ENCODE results near the gene FBXO17. TPM values are rescaled to one million over a fixed set of nuclear protein-coding genes. Genes with fewer than 3 reads are reported as not detected.

Gene FBXO17
- total RNA-seq, 1 donor from 2014 or later, result 77.3 TPM

DNA sequence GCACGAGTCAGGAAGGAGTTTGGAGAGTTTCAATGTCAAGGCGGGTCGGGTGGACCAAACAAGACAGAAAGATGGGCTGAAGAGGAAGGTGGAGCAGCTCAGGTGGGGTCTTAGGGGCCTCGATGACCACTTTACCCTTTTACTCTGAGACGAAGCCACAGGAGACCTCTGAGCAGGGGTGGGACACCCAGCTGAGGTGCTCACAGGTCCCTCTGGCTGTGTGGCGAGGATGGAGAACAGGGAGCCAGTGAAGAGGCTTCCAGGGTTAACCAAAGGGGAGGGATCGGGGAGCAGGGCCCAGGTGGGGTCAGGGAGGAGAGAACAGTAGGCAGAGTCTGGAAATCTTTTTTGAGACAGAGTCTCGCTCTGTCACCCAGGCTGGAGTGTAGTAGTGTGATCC, 61.6 kb downstream of the FBXO17 start:
- Mint-ChIP-seq H3K27me3 (ENCODE audit: low read depth) (no peaks in the 10 kb centered on the region), H3K4me3 (no peak overlapping the region), H3K4me1 (no peaks in the 10 kb centered on the region), H3K27ac (no peak overlapping the region), H3K9me3 (no peaks in the 10 kb centered on the region), H3K36me3 (no peaks in the 10 kb centered on the region)
- TF ChIP-seq, protein P1, sequence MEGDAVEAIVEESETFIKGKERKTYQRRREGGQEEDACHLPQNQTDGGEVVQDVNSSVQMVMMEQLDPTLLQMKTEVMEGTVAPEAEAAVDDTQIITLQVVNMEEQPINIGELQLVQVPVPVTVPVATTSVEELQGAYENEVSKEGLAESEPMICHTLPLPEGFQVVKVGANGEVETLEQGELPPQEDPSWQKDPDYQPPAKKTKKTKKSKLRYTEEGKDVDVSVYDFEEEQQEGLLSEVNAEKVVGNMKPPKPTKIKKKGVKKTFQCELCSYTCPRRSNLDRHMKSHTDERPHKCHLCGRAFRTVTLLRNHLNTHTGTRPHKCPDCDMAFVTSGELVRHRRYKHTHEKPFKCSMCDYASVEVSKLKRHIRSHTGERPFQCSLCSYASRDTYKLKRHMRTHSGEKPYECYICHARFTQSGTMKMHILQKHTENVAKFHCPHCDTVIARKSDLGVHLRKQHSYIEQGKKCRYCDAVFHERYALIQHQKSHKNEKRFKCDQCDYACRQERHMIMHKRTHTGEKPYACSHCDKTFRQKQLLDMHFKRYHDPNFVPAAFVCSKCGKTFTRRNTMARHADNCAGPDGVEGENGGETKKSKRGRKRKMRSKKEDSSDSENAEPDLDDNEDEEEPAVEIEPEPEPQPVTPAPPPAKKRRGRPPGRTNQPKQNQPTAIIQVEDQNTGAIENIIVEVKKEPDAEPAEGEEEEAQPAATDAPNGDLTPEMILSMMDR (IDR thresholded peaks at IDR 0.05; ENCODE audit: unreplicated experiment), result no peak
- no peak for DNase-seq (ENCODE audit: low spot score in 2 of 2, unreplicated experiment in 2 of 2)

DNA sequence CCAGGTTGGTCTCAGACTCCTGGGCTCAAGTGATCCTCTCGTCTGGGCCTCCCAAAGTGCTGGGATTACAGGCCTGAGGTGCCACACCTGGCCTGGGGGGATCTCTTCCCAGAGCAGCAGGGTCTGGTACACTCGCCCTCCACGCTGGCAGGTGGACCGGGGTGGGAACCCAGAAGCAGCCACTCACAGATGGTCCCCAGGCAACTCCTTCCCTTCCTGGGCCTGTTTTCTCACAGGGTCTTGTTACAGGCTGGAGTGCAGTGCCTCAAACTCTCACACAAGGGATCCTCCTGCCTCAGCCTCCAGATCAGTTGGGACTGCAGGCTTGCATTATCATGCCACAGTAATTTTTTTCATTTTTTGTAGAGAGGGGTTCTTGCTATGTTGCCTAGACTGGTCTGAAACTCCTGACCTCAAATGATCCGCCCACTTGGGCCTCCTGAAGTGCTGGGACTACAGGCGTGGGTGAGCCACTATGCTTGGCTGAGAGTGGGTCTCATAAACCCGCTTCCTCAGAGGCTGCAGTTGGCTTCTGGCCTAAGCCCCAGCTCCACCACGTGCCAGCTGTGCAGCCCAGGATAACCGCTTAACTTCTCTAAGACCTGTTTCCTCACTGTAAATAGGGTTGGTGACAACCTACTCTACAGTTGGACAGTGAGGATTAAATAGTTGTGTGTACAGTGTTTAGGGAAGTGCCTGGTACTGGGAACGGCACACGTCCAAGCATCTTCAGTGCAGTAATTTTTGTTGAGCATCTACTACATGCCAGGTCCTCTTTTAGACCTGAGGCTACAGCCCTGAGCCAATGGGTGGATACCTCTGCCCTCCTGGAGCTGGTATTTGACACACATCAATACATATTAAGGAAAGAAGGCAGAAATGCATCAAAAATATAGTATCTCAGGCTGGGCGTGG, 62.7 kb downstream of the FBXO17 start:
- Mint-ChIP-seq H3K4me3 (no peak overlapping the region), H3K27ac (no peak overlapping the region), H3K9me3 (no peaks in the 10 kb centered on the region), H3K27me3 (ENCODE audit: low read depth) (no peaks in the 10 kb centered on the region), H3K4me1 (no peaks in the 10 kb centered on the region), H3K36me3 (peaks cover 2% of the 10 kb centered on the region)
- DNase-seq (ENCODE audit: low spot score in 2 of 2, unreplicated experiment in 2 of 2), result no peak
- TF ChIP-seq, protein P1 (IDR thresholded peaks at IDR 0.05; ENCODE audit: unreplicated experiment), result no peak

DNA sequence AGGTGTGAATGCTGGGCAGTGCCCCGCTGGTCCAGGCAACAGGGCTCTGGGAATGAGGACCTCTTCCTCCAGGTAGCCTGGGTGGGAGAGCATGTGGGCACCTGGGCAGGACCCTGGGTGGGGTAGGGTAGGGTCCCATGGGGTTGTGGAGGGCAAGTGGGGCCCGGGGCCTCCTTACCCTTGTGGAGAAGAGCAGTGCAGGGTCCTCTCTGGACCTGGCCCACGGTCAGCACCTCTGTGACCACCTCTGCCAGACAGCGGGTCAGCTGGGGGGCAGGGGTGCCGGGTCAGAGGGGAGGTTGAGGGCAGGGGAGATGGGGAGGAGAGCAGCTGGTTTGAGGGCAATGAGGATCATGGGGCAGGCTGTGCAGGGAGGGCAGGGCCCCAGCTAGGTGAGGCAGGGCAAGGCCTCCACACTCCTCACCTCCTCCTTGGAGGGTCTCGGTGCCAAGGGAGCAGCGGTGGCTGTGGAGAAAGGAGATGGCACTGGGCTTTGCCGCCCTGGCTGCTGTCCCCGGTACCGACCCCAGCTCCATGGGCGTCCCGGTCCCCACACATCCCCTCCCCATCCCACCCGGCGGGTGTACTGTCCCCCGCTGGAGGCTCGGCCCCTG, 64.0 kb downstream of the FBXO17 start:
- peaks cover 7% of the 10 kb centered on the region for H3K36me3 Mint-ChIP-seq
- H3K27ac Mint-ChIP-seq, result no peak overlapping the region
- no peak overlapping the region for H3K4me3 Mint-ChIP-seq
- H3K4me1 Mint-ChIP-seq, result no peaks in the 10 kb centered on the region
- TF ChIP-seq, protein P1 (IDR thresholded peaks at IDR 0.05; ENCODE audit: unreplicated experiment), result no peak
- H3K9me3 Mint-ChIP-seq, result no peaks in the 10 kb centered on the region
- no peak for DNase-seq (ENCODE audit: low spot score in 2 of 2, unreplicated experiment in 2 of 2)
- H3K27me3 Mint-ChIP-seq (ENCODE audit: low read depth), result no peaks in the 10 kb centered on the region

DNA sequence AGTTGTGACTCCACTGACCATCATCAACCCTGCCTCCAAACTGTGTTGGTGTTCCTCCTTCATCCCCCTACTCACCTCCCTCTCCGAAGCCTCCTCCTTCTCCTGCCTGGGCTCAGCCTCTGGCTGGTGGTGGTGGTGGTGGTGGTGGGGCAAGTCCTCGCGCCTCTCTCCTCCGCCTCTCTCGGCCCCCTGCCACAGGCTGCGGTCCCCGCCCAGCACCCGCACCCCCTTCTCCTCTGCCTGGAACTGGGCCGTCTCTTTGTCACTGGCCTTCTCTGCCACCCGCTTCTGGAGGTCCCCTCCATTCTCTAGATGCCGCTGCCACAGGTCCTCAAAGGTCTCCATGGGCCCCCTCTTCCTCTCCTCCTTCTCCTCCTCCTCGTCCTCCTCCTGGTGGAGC, 65.1 kb downstream of the FBXO17 start:
- TF ChIP-seq, protein P1 (IDR thresholded peaks at IDR 0.05; ENCODE audit: unreplicated experiment), result no peak
- Mint-ChIP-seq H3K4me3 (no peak overlapping the region), H3K9me3 (no peaks in the 10 kb centered on the region), H3K4me1 (no peaks in the 10 kb centered on the region), H3K36me3 (peaks cover 7% of the 10 kb centered on the region), H3K27me3 (ENCODE audit: low read depth) (no peaks in the 10 kb centered on the region), H3K27ac (no peak overlapping the region)
- no peak for DNase-seq (ENCODE audit: low spot score in 2 of 2, unreplicated experiment in 2 of 2)

DNA sequence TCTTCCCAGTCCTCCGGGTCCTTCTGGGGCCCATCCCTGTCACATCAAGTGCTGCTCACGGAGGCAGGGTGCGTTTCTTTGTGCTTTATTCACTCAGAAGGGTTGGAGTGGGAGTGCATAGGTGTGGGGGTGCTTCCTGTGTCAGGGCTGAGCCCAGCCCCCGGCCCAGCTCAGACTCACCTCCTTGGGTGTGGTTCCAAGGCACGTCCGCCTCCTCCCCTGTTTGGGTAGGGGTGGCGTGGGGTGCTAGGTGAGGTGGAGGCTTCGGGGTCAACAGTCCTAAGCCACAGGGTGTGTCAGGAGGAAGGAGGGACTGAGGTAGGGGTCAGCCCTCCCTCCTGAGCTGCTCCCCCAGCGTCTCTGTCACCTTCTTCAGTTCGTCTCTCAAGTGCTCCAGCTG, 66.6 kb downstream of the FBXO17 start:
- TF ChIP-seq, protein P1 (IDR thresholded peaks at IDR 0.05; ENCODE audit: unreplicated experiment), result no peak
- H3K27me3 Mint-ChIP-seq (ENCODE audit: low read depth), result no peaks in the 10 kb centered on the region
- peaks cover 12% of the 10 kb centered on the region for H3K36me3 Mint-ChIP-seq
- H3K9me3 Mint-ChIP-seq, result no peaks in the 10 kb centered on the region
- DNase-seq (ENCODE audit: low spot score in 2 of 2, unreplicated experiment in 2 of 2), result no peak
- H3K4me3 Mint-ChIP-seq, result no peak overlapping the region
- H3K27ac Mint-ChIP-seq, result no peak overlapping the region
- no peaks in the 10 kb centered on the region for H3K4me1 Mint-ChIP-seq

All from mesothelial cell of epicardium (in vitro differentiated cells).